Subcutaneous abdominal adipose tissue (tissue), 5 donors: ENCODE data around the gene CPT1B.

Experiments used
- H3K27ac ChIP-seq: one replicate; pipeline ENCODE4 v1.7.0; 2013; ENCODE audit warnings: low read depth, mild to moderate bottlenecking, inconsistent platforms, low read length, moderate library complexity
- H3K27me3 ChIP-seq, 5 donors: one replicate each; pipeline ENCODE4 v1.7.0; 2013; ENCODE audit warnings: low read length in 5 of 5, inconsistent platforms in 1 of 5; ENCODE audit not compliant: control insufficient read depth in 5 of 5, insufficient read depth in 4 of 5
- H3K36me3 ChIP-seq, 5 donors: one replicate each; pipeline ENCODE4 v1.7.0; 2013; ENCODE audit warnings: low read length in 5 of 5; ENCODE audit not compliant: control insufficient read depth in 5 of 5, insufficient read depth in 5 of 5
- H3K4me1 ChIP-seq, 5 donors: one replicate each; pipeline ENCODE4 v1.7.0; 2013; ENCODE audit warnings: low read length in 5 of 5, mild to moderate bottlenecking in 3 of 5, moderate library complexity in 1 of 5; ENCODE audit not compliant: control insufficient read depth in 5 of 5, insufficient read depth in 5 of 5
- H3K4me3 ChIP-seq, 5 donors: one replicate each; pipeline ENCODE4 v1.7.0; 2013; ENCODE audit warnings: low read length in 5 of 5, low read depth in 1 of 5
- H3K9ac ChIP-seq, 5 donors: one replicate each; pipeline ENCODE4 v1.7.0; 2013; ENCODE audit warnings: low read length in 5 of 5, mild to moderate bottlenecking in 4 of 5, moderate library complexity in 3 of 5
- H3K9me3 ChIP-seq, 5 donors: one replicate each; pipeline ENCODE4 v1.7.0; 2013; ENCODE audit warnings: low read length in 5 of 5; ENCODE audit not compliant: control insufficient read depth in 5 of 5
- donor health status: healthy.
- donor health status: healthy.
- donor health status: healthy.
- donor health status: healthy.
- donor health status: healthy.

Gene CPT1B

GRCh38 chr22:50603511-50604255 is 25.5 kb upstream of the CPT1B start:
- Histone ChIP-seq H3K4me1 (peaks cover 0 to 14% (median 4%) of the 10 kb centered on the region in 5 donors), H3K27me3 (peaks cover 31 to 67% (median 54%) of the 10 kb centered on the region in 5 donors), H3K36me3 (no peaks in the 10 kb centered on the region), H3K9ac (no peak overlapping the region), H3K9me3 (no peaks in the 10 kb centered on the region), H3K27ac (no peak overlapping the region), H3K4me3 (no peak overlapping the region)

- H3K9me3 ChIP-seq = no peaks in the 10 kb centered on the region
- H3K4me3 ChIP-seq = no peak overlapping the region
- peaks cover 26 to 59% (median 47%) of the 10 kb centered on the region in 5 donors for H3K27me3 ChIP-seq
- H3K36me3 ChIP-seq = peaks cover 0 to under 1% (median 0%) of the 10 kb centered on the region in 5 donors
- peaks cover 0 to 14% (median 4%) of the 10 kb centered on the region in 5 donors for H3K4me1 ChIP-seq
- H3K9ac ChIP-seq = no peak overlapping the region
- no peak overlapping the region for H3K27ac ChIP-seq
Measured at GRCh38 chr22:50602338-50602700, 24.1 kb upstream of the CPT1B start.

GRCh38 chr22:50601669-50602337 is 23.6 kb upstream of the CPT1B start:
- Histone ChIP-seq H3K9me3 (no peaks in the 10 kb centered on the region), H3K4me3 (no peak overlapping the region), H3K9ac (no peak overlapping the region), H3K36me3 (peaks cover 0 to 3% (median 0%) of the 10 kb centered on the region in 5 donors), H3K27me3 (peaks cover 25 to 55% (median 42%) of the 10 kb centered on the region in 5 donors), H3K27ac (no peak overlapping the region), H3K4me1 (peaks cover 0 to 14% (median 4%) of the 10 kb centered on the region in 5 donors)

- Histone ChIP-seq H3K4me1 (peaks cover 0 to 14% (median 4%) of the 10 kb centered on the region in 5 donors), H3K27ac (no peak overlapping the region), H3K4me3 (peak overlapping the region in 3 of 5 donors; percentile 17 to 44 (median 26)), H3K9ac (no peak overlapping the region), H3K36me3 (peaks cover 0 to 3% (median 0%) of the 10 kb centered on the region in 5 donors), H3K27me3 (peaks cover 25 to 52% (median 37%) of the 10 kb centered on the region in 5 donors), H3K9me3 (no peaks in the 10 kb centered on the region)
Measured at GRCh38 chr22:50600967-50601668, 22.9 kb upstream of the CPT1B start.

GRCh38 chr22:50600538-50600937 is 22.3 kb upstream of the CPT1B start, which contains the start of gene MAPK8IP2:
TSS of gene MAPK8IP2 (plus strand) at chr22:50600793. CDS start at chr22:50600819, 26 bp downstream.
- Histone ChIP-seq H3K27ac (no peak within 1 kb of the TSS), H3K9ac (no peak within 1 kb of the TSS)

GRCh38 chr22:50599816-50600455 is 21.7 kb upstream of the CPT1B start:
- peaks cover 0 to 14% (median 4%) of the 10 kb centered on the region in 5 donors for H3K4me1 ChIP-seq
- H3K9me3 ChIP-seq = no peaks in the 10 kb centered on the region
- peaks cover 17 to 40% (median 25%) of the 10 kb centered on the region in 5 donors for H3K27me3 ChIP-seq
- no peak overlapping the region for H3K9ac ChIP-seq
- H3K4me3 ChIP-seq = peak overlapping the region in 2 of 5 donors; percentile 11 to 31
- no peak overlapping the region for H3K27ac ChIP-seq
- peaks cover 0 to 3% (median 0%) of the 10 kb centered on the region in 5 donors for H3K36me3 ChIP-seq

More at GRCh38 chr22:50600538-50600937, 22.3 kb upstream of the CPT1B start, which contains the start of gene MAPK8IP2:
- Histone ChIP-seq H3K36me3 (peaks cover 0 to 3% (median 0%) of the 10 kb centered on the region in 5 donors), H3K27me3 (peaks cover 23 to 46% (median 31%) of the 10 kb centered on the region in 5 donors), H3K4me1 (peaks cover 0 to 14% (median 4%) of the 10 kb centered on the region in 5 donors), H3K9me3 (no peaks in the 10 kb centered on the region), H3K4me3 (peak within 1 kb of the TSS in 3 of 5 donors; percentile 17 to 44 (median 26))

- Histone ChIP-seq H3K4me1 (peaks cover 0 to 10% (median 4%) of the 10 kb centered on the region in 5 donors), H3K27ac (no peak overlapping the region), H3K9ac (no peak overlapping the region), H3K9me3 (no peaks in the 10 kb centered on the region), H3K27me3 (peaks cover 0 to 15% (median 8%) of the 10 kb centered on the region in 5 donors), H3K36me3 (peaks cover 0 to 3% (median 0%) of the 10 kb centered on the region in 5 donors), H3K4me3 (no peak overlapping the region)
Measured at GRCh38 chr22:50597097-50597496, 18.9 kb upstream of the CPT1B start.

- H3K4me1 ChIP-seq = peaks cover 0 to 4% (median 3%) of the 10 kb centered on the region in 5 donors
- no peak overlapping the region for H3K4me3 ChIP-seq
- no peak overlapping the region for H3K9ac ChIP-seq
- no peaks in the 10 kb centered on the region for H3K9me3 ChIP-seq
- H3K36me3 ChIP-seq = peaks cover 0 to 3% (median 0%) of the 10 kb centered on the region in 5 donors
- H3K27ac ChIP-seq = no peak overlapping the region
- peaks cover 0 to 5% (median 4%) of the 10 kb centered on the region in 5 donors for H3K27me3 ChIP-seq
Measured at GRCh38 chr22:50595189-50595588, 17.0 kb upstream of the CPT1B start.

- H3K4me3 ChIP-seq = no peak overlapping the region
- no peak overlapping the region for H3K9ac ChIP-seq
- H3K27ac ChIP-seq = no peak overlapping the region
- no peaks in the 10 kb centered on the region for H3K9me3 ChIP-seq
- H3K4me1 ChIP-seq = peaks cover 4 to 8% (median 8%) of the 10 kb centered on the region in 5 donors
- H3K27me3 ChIP-seq = no peaks in the 10 kb centered on the region
- no peaks in the 10 kb centered on the region for H3K36me3 ChIP-seq
Measured at GRCh38 chr22:50587407-50587806, 9.2 kb upstream of the CPT1B start.
